Mesendoderm (in vitro differentiated cells): ENCODE results near the gene CDC40.

ENCODE experiments used
- DNase-seq: peaks from one replicate; pipeline ENCODE4 v3.0.0; 2013
- H2AK5ac ChIP-seq: 2 replicates; pipeline ENCODE4 v1.6.1; 2013; ENCODE audit warnings: low read length, inconsistent platforms
- H2BK120ac ChIP-seq: 2 replicates; pipeline ENCODE4 v1.6.1; 2013; ENCODE audit warnings: low read depth, mild to moderate bottlenecking, low read length, moderate library complexity, mixed read lengths
- H2BK15ac ChIP-seq: replicated peaks from 2 replicates; pipeline ENCODE4 v1.6.1; 2013; ENCODE audit warnings: low read depth, mild to moderate bottlenecking, moderate library complexity
- H2BK5ac ChIP-seq: 2 replicates; pipeline ENCODE4 v1.6.1; 2013; ENCODE audit warnings: low read length, inconsistent platforms
- H3K18ac ChIP-seq: 2 replicates; pipeline ENCODE4 v1.6.1; 2013; ENCODE audit warnings: mild to moderate bottlenecking, low read length, mixed read lengths
- H3K23ac ChIP-seq: one replicate; pipeline ENCODE4 v1.6.1; 2013; ENCODE audit warnings: low read length
- H3K27ac ChIP-seq: 2 replicates; pipeline ENCODE4 v1.5.1; 2013; ENCODE audit warnings: low read depth, mild to moderate bottlenecking, inconsistent platforms, low read length, moderate library complexity
- H3K27me3 ChIP-seq: 2 replicates; pipeline ENCODE4 v1.6.1; 2013; ENCODE audit warnings: low read length, control low read depth, mild to moderate bottlenecking, inconsistent platforms; ENCODE audit not compliant: insufficient read depth, poor library complexity
- H3K36me3 ChIP-seq: 2 replicates; pipeline ENCODE4 v1.6.1; 2013; ENCODE audit warnings: low read length, inconsistent platforms; ENCODE audit not compliant: control insufficient read depth, insufficient read depth
- H3K4ac ChIP-seq: one replicate; pipeline ENCODE4 v1.6.1; 2013; ENCODE audit warnings: low read depth, mild to moderate bottlenecking, low read length, moderate library complexity
- H3K4me1 ChIP-seq: 2 replicates; pipeline ENCODE4 v1.6.1; 2013; ENCODE audit warnings: low read depth, low read length, inconsistent platforms; ENCODE audit not compliant: control insufficient read depth
- H3K4me2 ChIP-seq: 2 replicates; pipeline ENCODE4 v1.6.1; 2013; ENCODE audit warnings: low read length
- H3K4me3 ChIP-seq: 2 replicates; pipeline ENCODE4 v1.5.1; 2013; ENCODE audit warnings: mild to moderate bottlenecking, low read length
- H3K56ac ChIP-seq: one replicate; pipeline ENCODE4 v1.6.1; 2013; ENCODE audit warnings: low read length
- H3K79me1 ChIP-seq: 2 replicates; pipeline ENCODE4 v1.6.1; 2013; ENCODE audit warnings: low read length, inconsistent platforms
- H3K79me2 ChIP-seq: 2 replicates; pipeline ENCODE4 v1.6.1; 2013; ENCODE audit warnings: mild to moderate bottlenecking, low read length; ENCODE audit not compliant: control insufficient read depth, insufficient read depth
- H3K9ac ChIP-seq: 2 replicates; pipeline ENCODE4 v1.6.1; 2013; ENCODE audit warnings: low read length, inconsistent platforms
- H4K5ac ChIP-seq: one replicate; pipeline ENCODE4 v1.6.1; 2013; ENCODE audit warnings: low read length
- H4K8ac ChIP-seq: one replicate; pipeline ENCODE4 v1.6.1; 2013; ENCODE audit warnings: low read depth, mild to moderate bottlenecking, control low read depth, low read length, moderate library complexity
- WGBS: extraction: QIAGEN DNeasy Blood & Tissue Kit; methylation state at CpG from one replicate; pipeline ENCODE4 v1.1.7; 2013; ENCODE audit warnings: low lambda C conversion rate, missing lambda C conversion rate; ENCODE audit not compliant: insufficient coverage; ENCODE audit errors: extremely low coverage; 5-methylcytosine and 5-hydroxymethylcytosine counted together

CDC40 gene

GRCh38 chr6:110211753-110212152, 31.5 kb downstream of the CDC40 start:
- no peaks in the 10 kb centered on the region for H3K79me1 ChIP-seq
- no peak overlapping the region for H3K9ac ChIP-seq
- H3K56ac ChIP-seq, result no peak overlapping the region
- H3K4ac ChIP-seq, result no peak overlapping the region
- H2AK5ac ChIP-seq, result no peak overlapping the region
- no peak overlapping the region for H3K23ac ChIP-seq
- H3K79me2 ChIP-seq, result no peaks in the 10 kb centered on the region
- DNase-seq, result no peak
- no peak overlapping the region for H3K4me2 ChIP-seq
- H4K8ac ChIP-seq, result no peak overlapping the region
- H3K36me3 ChIP-seq, result peaks cover 2% of the 10 kb centered on the region
- no peak overlapping the region for H3K4me3 ChIP-seq
- no peak overlapping the region for H2BK120ac ChIP-seq
- no peak overlapping the region for H3K18ac ChIP-seq
- no CpG with 5 or more reads among the region's 1 CpG for WGBS
- H2BK5ac ChIP-seq, result no peak overlapping the region
- H3K27me3 ChIP-seq, result no peaks in the 10 kb centered on the region
- no peaks in the 10 kb centered on the region for H3K4me1 ChIP-seq
- no peak overlapping the region for H2BK15ac ChIP-seq
- H3K27ac ChIP-seq, result no peak overlapping the region
- H4K5ac ChIP-seq, result no peak overlapping the region

GRCh38 chr6:110214338-110214737, 34.1 kb downstream of the CDC40 start:
- Histone ChIP-seq H4K8ac (no peak overlapping the region), H2BK5ac (no peak overlapping the region), H3K9ac (no peak overlapping the region), H3K79me2 (no peaks in the 10 kb centered on the region), H3K36me3 (peaks cover 2% of the 10 kb centered on the region), H2AK5ac (no peak overlapping the region), H3K4me2 (no peak overlapping the region), H3K23ac (no peak overlapping the region), H3K56ac (no peak overlapping the region), H2BK120ac (no peak overlapping the region), H3K4me3 (no peak overlapping the region), H2BK15ac (no peak overlapping the region), H3K4me1 (no peaks in the 10 kb centered on the region), H3K79me1 (no peaks in the 10 kb centered on the region), H4K5ac (no peak overlapping the region), H3K27ac (no peak overlapping the region), H3K27me3 (no peaks in the 10 kb centered on the region), H3K18ac (no peak overlapping the region), H3K4ac (no peak overlapping the region)
- no peak for DNase-seq
- no CpG with 5 or more reads among the region's 1 CpG for WGBS

- Histone ChIP-seq H3K79me1 (no peaks in the 10 kb centered on the region), H4K5ac (no peak overlapping the region), H3K79me2 (no peaks in the 10 kb centered on the region), H2AK5ac (no peak overlapping the region), H3K4ac (no peak overlapping the region), H3K56ac (no peak overlapping the region), H3K23ac (no peak overlapping the region), H3K27me3 (no peaks in the 10 kb centered on the region), H3K27ac (no peak overlapping the region), H3K4me1 (no peaks in the 10 kb centered on the region), H2BK5ac (no peak overlapping the region), H3K18ac (no peak overlapping the region), H3K36me3 (peaks cover 2% of the 10 kb centered on the region), H3K4me2 (no peak overlapping the region), H3K9ac (no peak overlapping the region), H2BK120ac (no peak overlapping the region), H3K4me3 (no peak overlapping the region), H2BK15ac (no peak overlapping the region), H4K8ac (no peak overlapping the region)
- DNase-seq, result no peak
- no CpG with 5 or more reads among the region's 5 CpGs for WGBS
Observed at GRCh38 chr6:110216140-110216539, 35.9 kb downstream of the CDC40 start.

- WGBS, result no CpG with 5 or more reads among the region's 2 CpGs
- Histone ChIP-seq H2BK15ac (no peak overlapping the region), H3K79me1 (no peaks in the 10 kb centered on the region), H2BK120ac (no peak overlapping the region), H3K18ac (no peak overlapping the region), H3K23ac (no peak overlapping the region), H2BK5ac (no peak overlapping the region), H2AK5ac (no peak overlapping the region), H3K56ac (no peak overlapping the region), H3K27ac (no peak overlapping the region), H3K4me2 (no peak overlapping the region), H3K36me3 (peaks cover 2% of the 10 kb centered on the region), H3K27me3 (no peaks in the 10 kb centered on the region), H3K4me1 (no peaks in the 10 kb centered on the region), H3K4ac (no peak overlapping the region), H4K5ac (no peak overlapping the region), H4K8ac (no peak overlapping the region), H3K79me2 (no peaks in the 10 kb centered on the region), H3K9ac (no peak overlapping the region), H3K4me3 (no peak overlapping the region)
- peak; percentile 39 for DNase-seq
Observed at GRCh38 chr6:110217266-110217665, 37.0 kb downstream of the CDC40 start.

GRCh38 chr6:110221738-110222137, 41.5 kb downstream of the CDC40 start:
- H2AK5ac ChIP-seq, result no peak overlapping the region
- H3K27me3 ChIP-seq, result no peaks in the 10 kb centered on the region
- no peak overlapping the region for H3K18ac ChIP-seq
- no peak overlapping the region for H2BK120ac ChIP-seq
- no peaks in the 10 kb centered on the region for H3K79me1 ChIP-seq
- H3K56ac ChIP-seq, result no peak overlapping the region
- no peak overlapping the region for H3K4me3 ChIP-seq
- no peak overlapping the region for H3K4me2 ChIP-seq
- no peak overlapping the region for H3K23ac ChIP-seq
- no peak overlapping the region for H4K8ac ChIP-seq
- no peak overlapping the region for H3K9ac ChIP-seq
- H3K4ac ChIP-seq, result no peak overlapping the region
- H2BK15ac ChIP-seq, result no peak overlapping the region
- no peak overlapping the region for H4K5ac ChIP-seq
- H3K4me1 ChIP-seq, result no peaks in the 10 kb centered on the region
- no peaks in the 10 kb centered on the region for H3K36me3 ChIP-seq
- no peak overlapping the region for H2BK5ac ChIP-seq
- H3K27ac ChIP-seq, result no peak overlapping the region
- H3K79me2 ChIP-seq, result no peaks in the 10 kb centered on the region
- no peak for DNase-seq

GRCh38 chr6:110226261-110226660, 46.0 kb downstream of the CDC40 start:
- H2BK120ac ChIP-seq, result no peak overlapping the region
- no peak overlapping the region for H3K56ac ChIP-seq
- H3K4ac ChIP-seq, result no peak overlapping the region
- H2AK5ac ChIP-seq, result no peak overlapping the region
- H3K79me2 ChIP-seq, result no peaks in the 10 kb centered on the region
- no peak overlapping the region for H3K4me3 ChIP-seq
- H3K18ac ChIP-seq, result no peak overlapping the region
- no peak overlapping the region for H2BK15ac ChIP-seq
- no peaks in the 10 kb centered on the region for H3K36me3 ChIP-seq
- H3K9ac ChIP-seq, result no peak overlapping the region
- WGBS, result no CpG with 5 or more reads among the region's 1 CpG
- no peak overlapping the region for H3K4me2 ChIP-seq
- no peaks in the 10 kb centered on the region for H3K27me3 ChIP-seq
- H4K8ac ChIP-seq, result no peak overlapping the region
- no peak overlapping the region for H3K23ac ChIP-seq
- no peak overlapping the region for H4K5ac ChIP-seq
- H2BK5ac ChIP-seq, result no peak overlapping the region
- H3K79me1 ChIP-seq, result no peaks in the 10 kb centered on the region
- no peak overlapping the region for H3K27ac ChIP-seq
- no peak for DNase-seq
- no peaks in the 10 kb centered on the region for H3K4me1 ChIP-seq
